Measurements from ENCODE around the gene ATOH7. TPM values are rescaled to one million over a fixed set of nuclear protein-coding genes. Genes with fewer than 3 reads are reported as not detected.

Gene ATOH7
- total and polyA plus RNA-seq, 9 of the 15 experiments (the other 6 are each of a cell fraction or from before 2014, with no cell fraction given): not detected

GRCh38 chr10:68223535-68224165 lies 8.3 kb downstream of the ATOH7 start:
- Histone ChIP-seq H3K9me1 (ENCODE audit: control insufficient read depth, insufficient read depth, low read length) (no peaks in the 10 kb centered on the region), H4K20me1 (replicated peaks; ENCODE audit: control insufficient read depth, insufficient read depth, low read length) (no peaks in the 10 kb centered on the region), H3K4me2 (ENCODE audit: insufficient read depth, low read length) (no peak overlapping the region), H3K4me3 (no peak overlapping the region), H3K27ac (ENCODE audit: extremely low read depth, low read depth, low read length) (no peak overlapping the region), H3K9ac (ENCODE audit: insufficient read depth in 1 of 2, low read depth in 2 of 2, low read length in 2 of 2) (no peak overlapping the region), H3K27me3 (ENCODE audit: control insufficient read depth in 2 of 2, insufficient read depth in 2 of 2, low read length in 2 of 2) (peaks cover 3 to 10% of the 10 kb centered on the region in 2 experiments; a peak in 2 of 5 replicates), H3K36me3 (ENCODE audit: control insufficient read depth, insufficient read depth, low read length) (no peaks in the 10 kb centered on the region), H3K4me1 (replicated peaks in 1 of 2; ENCODE audit: control insufficient read depth in 2 of 2, insufficient read depth in 2 of 2, low read length in 2 of 2) (no peaks in the 10 kb centered on the region), H3K9me3 (replicated peaks; ENCODE audit: control insufficient read depth, insufficient read depth, low read depth, low read length) (no peaks in the 10 kb centered on the region), H2AFZ (ENCODE audit: low read depth, low read length) (no peak overlapping the region), H3K79me2 (ENCODE audit: control insufficient read depth, insufficient read depth, low read length) (no peaks in the 10 kb centered on the region)
- intact Hi-C loops (cut with micrococcal nuclease): no loop called here
- TF ChIP-seq CTCF (IDR thresholded peaks at IDR 0.05 in 2 of 3, conservative IDR thresholded peaks at IDR 0.05 in 1 of 3; ENCODE audit: insufficient read depth in 2 of 3, low read depth in 1 of 3, low read length in 3 of 3) (0 out of 6 replicates have a peak, but pooled peaks of 2 of the 3 experiments have one; percentile 26 to 40), ZBTB40 (IDR thresholded peaks at IDR 0.05) (peak; percentile 87), ZBTB40 (CRISPR knock-in tag; IDR thresholded peaks at IDR 0.05) (peak; percentile 93), ELK1 (CRISPR knock-in tag; IDR thresholded peaks at IDR 0.05) (no peak), EHMT2 (IDR thresholded peaks at IDR 0.05) (no peak)
- no TSS peak for BruUV-seq (replicated peaks)
- ATAC-seq (peak; percentile 91), FAIRE-seq (no peak), DNase-seq (ENCODE audit: extremely low read depth in 1 of 4, low spot score in 3 of 4) (peak in 1 of 4 experiments; percentile 16)
- ChIA-PET POLR2A (interaction anchor here (0.6 to 1.1 kb wide), 3 partner anchors 13 to 140 kb away, joined by 3 to 5 read pairs (median 4); no protein-coding TSS in a partner anchor), CTCF (ENCODE audit: low intra/inter-chr PET ratio) (no interaction called here)
- in situ Hi-C loops (cut with MboI): no loop called here
- 11% methylated on average over 3 of the region's 3 CpGs for WGBS (ENCODE audit: insufficient coverage, low coverage, missing lambda C conversion rate)

Measured in K562 (cell line).